Activated B cell treated with CpG ODN at 0.5 μM for 24 hours (primary cell): ENCODE results near the gene CDC26. TPM values are rescaled to one million over a fixed set of nuclear protein-coding genes. Genes with fewer than 3 reads are reported as not detected.

ENCODE experiments used
- ATAC-seq: fragments of 200-7000 bp; cut with Tn5 transposase; one replicate; pipeline ENCODE4 v1.10.0; 2021; ENCODE audit warnings: low read depth, mild to moderate bottlenecking, moderate library complexity
- CTCF ChIA-PET: fragments of 350-600 bp; sonication (Branson Sonifier 250); formaldehyde crosslinking; loops from one replicate; lab custom pipeline; 2021; ENCODE audit warnings: antibody characterized with exemption; lab: Charles Lee
- POLR2A ChIA-PET: fragments of 350-600 bp; sonication (Branson Sonifier 250); formaldehyde crosslinking; loops from one replicate; lab custom pipeline; 2021; ENCODE audit warnings: antibody characterized with exemption; lab: Charles Lee
- DNase-seq: peaks from one replicate; pipeline ENCODE4 v3.0.0; 2022
- H3K27ac Mint-ChIP-seq: one replicate; pipeline ENCODE4 v1.8.0; 2020; ENCODE audit warnings: mixed read lengths
- H3K27me3 Mint-ChIP-seq: one replicate; pipeline ENCODE4 v1.8.0; 2021; ENCODE audit warnings: mixed read lengths
- H3K36me3 Mint-ChIP-seq: one replicate; pipeline ENCODE4 v1.8.0; 2021; ENCODE audit warnings: low read depth, mixed read lengths
- H3K4me1 Mint-ChIP-seq: one replicate; pipeline ENCODE4 v1.8.0; 2021; ENCODE audit warnings: mixed read lengths
- H3K4me3 Mint-ChIP-seq: one replicate; pipeline ENCODE4 v1.8.0; 2020; ENCODE audit warnings: mild to moderate bottlenecking, mixed read lengths
- H3K9me3 Mint-ChIP-seq: one replicate; pipeline ENCODE4 v1.8.0; 2020; ENCODE audit warnings: mixed read lengths
- intact Hi-C: fragments of 100-400 bp; cut with micrococcal nuclease; formaldehyde crosslinking; loops from one replicate; pipeline ENCODE4 v1.15.1; 2024
- total RNA-seq: library from RNA; stranded (reverse); gene quantifications from 2 replicates; pipeline ENCODE4 v1.2.3, GENCODE V29; 2022
- TF ChIP-seq, protein P1 (sequence below): fragments of 200-600 bp; IDR thresholded peaks from one replicate; pipeline ENCODE4 v1.8.0; 2022; ENCODE audit warnings: antibody characterized with exemption, mild to moderate bottlenecking

The CDC26 gene
- total RNA-seq, 1 donor from 2014 or later = 30.4 TPM

- Mint-ChIP-seq H3K27ac (no peak overlapping the region), H3K4me3 (no peak overlapping the region), H3K9me3 (no peaks in the 10 kb centered on the region), H3K27me3 (no peaks in the 10 kb centered on the region), H3K36me3 (peaks cover 52% of the 10 kb centered on the region), H3K4me1 (no peaks in the 10 kb centered on the region)
- CTCF ChIA-PET = no interaction called here
- ATAC-seq (no peak), DNase-seq (no peak)
- TF ChIP-seq, protein P1, sequence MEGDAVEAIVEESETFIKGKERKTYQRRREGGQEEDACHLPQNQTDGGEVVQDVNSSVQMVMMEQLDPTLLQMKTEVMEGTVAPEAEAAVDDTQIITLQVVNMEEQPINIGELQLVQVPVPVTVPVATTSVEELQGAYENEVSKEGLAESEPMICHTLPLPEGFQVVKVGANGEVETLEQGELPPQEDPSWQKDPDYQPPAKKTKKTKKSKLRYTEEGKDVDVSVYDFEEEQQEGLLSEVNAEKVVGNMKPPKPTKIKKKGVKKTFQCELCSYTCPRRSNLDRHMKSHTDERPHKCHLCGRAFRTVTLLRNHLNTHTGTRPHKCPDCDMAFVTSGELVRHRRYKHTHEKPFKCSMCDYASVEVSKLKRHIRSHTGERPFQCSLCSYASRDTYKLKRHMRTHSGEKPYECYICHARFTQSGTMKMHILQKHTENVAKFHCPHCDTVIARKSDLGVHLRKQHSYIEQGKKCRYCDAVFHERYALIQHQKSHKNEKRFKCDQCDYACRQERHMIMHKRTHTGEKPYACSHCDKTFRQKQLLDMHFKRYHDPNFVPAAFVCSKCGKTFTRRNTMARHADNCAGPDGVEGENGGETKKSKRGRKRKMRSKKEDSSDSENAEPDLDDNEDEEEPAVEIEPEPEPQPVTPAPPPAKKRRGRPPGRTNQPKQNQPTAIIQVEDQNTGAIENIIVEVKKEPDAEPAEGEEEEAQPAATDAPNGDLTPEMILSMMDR = no peak
- POLR2A ChIA-PET = no interaction called here
- intact Hi-C loops = no loop called here
Measured at GRCh38 chr9:113293285-113293878, 18.0 kb upstream of the CDC26 start.

DNA sequence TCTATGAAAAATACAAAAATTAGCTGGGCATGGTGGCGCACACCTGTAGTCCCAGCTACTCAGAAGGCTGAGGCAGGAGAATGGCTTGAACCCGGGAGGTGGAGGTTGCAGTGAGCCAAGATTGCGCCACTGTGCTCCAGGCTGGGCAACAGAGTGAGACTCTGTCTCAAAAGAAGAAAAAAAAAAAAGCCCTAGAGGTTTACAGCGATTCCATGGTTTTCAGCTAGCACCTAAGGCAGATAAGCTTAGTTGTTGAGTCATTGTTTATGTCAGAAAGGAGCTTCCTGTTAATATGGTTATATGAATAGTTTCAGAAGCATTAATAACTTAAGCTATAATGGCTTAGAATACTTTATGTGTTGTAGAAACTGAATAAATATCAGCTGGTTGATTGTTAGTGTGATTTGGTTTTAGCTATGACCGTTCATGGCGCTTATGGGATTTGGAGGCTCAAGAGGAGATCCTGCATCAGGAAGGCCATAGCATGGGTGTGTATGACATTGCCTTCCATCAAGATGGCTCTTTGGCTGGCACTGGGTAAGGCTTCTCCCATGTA is 14.8 kb upstream of the CDC26 start:
- CTCF ChIA-PET = no interaction called here
- intact Hi-C loops = no loop called here
- POLR2A ChIA-PET = no interaction called here
- TF ChIP-seq, protein P1 = no peak
- no peaks in the 10 kb centered on the region for H3K4me1 Mint-ChIP-seq
- H3K27ac Mint-ChIP-seq = no peak overlapping the region
- ATAC-seq = no peak
- DNase-seq = no peak
- no peaks in the 10 kb centered on the region for H3K9me3 Mint-ChIP-seq
- H3K4me3 Mint-ChIP-seq = no peak overlapping the region
- H3K36me3 Mint-ChIP-seq = peaks cover 74% of the 10 kb centered on the region
- H3K27me3 Mint-ChIP-seq = no peaks in the 10 kb centered on the region

DNA sequence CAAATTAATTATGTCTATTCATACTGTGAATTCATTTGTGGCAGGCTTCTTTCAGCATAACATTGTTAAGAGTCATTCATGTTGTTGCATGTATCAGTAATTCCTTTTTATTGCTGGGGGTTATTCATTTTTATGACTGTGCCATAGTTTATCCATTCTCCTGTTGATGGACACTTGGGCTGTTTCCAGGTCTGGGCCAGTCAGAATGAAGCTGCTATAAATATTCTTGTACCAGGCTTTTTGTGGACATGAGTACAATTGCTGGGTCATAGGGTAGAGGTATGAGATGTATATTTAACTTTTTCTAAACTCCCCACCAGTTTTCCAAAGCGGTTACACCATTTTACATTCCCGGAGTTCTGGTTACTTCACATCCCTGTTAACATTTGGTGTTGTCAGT is 13.7 kb upstream of the CDC26 start:
- Mint-ChIP-seq H3K9me3 (no peaks in the 10 kb centered on the region), H3K27ac (no peak overlapping the region), H3K4me1 (no peaks in the 10 kb centered on the region), H3K4me3 (no peak overlapping the region), H3K36me3 (peaks cover 84% of the 10 kb centered on the region), H3K27me3 (no peaks in the 10 kb centered on the region)
- ChIA-PET POLR2A (no interaction called here), CTCF (no interaction called here)
- ATAC-seq = no peak
- no peak for DNase-seq
- intact Hi-C loops = no loop called here
- TF ChIP-seq, protein P1 = no peak

- Mint-ChIP-seq H3K4me1 (peaks cover 4% of the 10 kb centered on the region), H3K27ac (no peak overlapping the region), H3K36me3 (peaks cover 76% of the 10 kb centered on the region), H3K4me3 (no peak overlapping the region), H3K9me3 (no peaks in the 10 kb centered on the region), H3K27me3 (no peaks in the 10 kb centered on the region)
- no peak for ATAC-seq
- TF ChIP-seq, protein P1 = no peak
- no peak for DNase-seq
- CTCF ChIA-PET = no interaction called here
- intact Hi-C loops = no loop called here
- POLR2A ChIA-PET = interaction anchor here (0.6 kb wide), 1 partner anchor 488 kb away, joined by 8 read pairs; no protein-coding TSS in a partner anchor
Measured at GRCh38 chr9:113281356-113281755, 6.0 kb upstream of the CDC26 start.

GRCh38 chr9:113278840-113279239 is 3.5 kb upstream of the CDC26 start:
- no peak for DNase-seq
- no peak for ATAC-seq
- TF ChIP-seq, protein P1 = no peak
- no peak overlapping the region for H3K27ac Mint-ChIP-seq
- H3K9me3 Mint-ChIP-seq = no peaks in the 10 kb centered on the region
- no peak overlapping the region for H3K4me3 Mint-ChIP-seq
- peaks cover 60% of the 10 kb centered on the region for H3K36me3 Mint-ChIP-seq
- POLR2A ChIA-PET = no interaction called here
- peaks cover 9% of the 10 kb centered on the region for H3K4me1 Mint-ChIP-seq
- CTCF ChIA-PET = no interaction called here
- no peaks in the 10 kb centered on the region for H3K27me3 Mint-ChIP-seq
- intact Hi-C loops = loop anchor here (5.0 kb wide), 1 partner anchor 1797 kb away; the partner anchor contains the start of gene ECPAS
